HG03066 (cell line): ENCODE measurements around the gene HMGN3.

Source experiments
- ATAC-seq: cut with Tn5 transposase; IDR thresholded peaks from one replicate; pipeline ENCODE4 v1.9.1; 2021; ENCODE audit warnings: low read depth; ENCODE audit not compliant: unreplicated experiment

HMGN3 gene

DNA sequence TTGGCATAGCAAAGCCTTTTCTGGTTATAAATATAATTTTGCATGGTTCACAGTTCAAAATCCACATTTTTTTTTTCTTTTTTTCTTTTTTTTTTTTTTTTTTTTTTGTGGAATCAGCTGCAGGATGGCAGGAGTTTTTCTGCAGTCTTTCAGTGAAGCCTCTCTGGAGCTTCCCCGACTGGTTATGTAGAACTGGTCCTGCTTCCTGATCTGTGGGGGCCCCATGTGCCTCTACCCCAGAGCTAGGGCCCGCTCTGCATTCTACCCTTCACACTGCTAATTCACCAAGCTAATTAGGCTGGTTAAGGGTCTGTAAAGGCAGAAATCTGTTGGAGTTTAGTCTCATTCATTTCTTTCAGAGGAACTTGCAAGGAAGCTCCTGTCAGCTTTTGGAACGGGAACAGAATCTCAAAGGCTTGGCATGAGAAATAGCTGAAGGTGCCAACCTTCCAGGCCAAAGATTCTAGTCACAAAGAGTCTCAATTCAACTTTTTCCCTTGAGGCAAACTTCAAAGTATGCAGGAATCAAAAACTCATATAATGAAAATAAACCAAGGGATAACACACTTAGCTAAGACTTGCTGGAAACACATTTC is 45.5 kb downstream of the HMGN3 start:
- ATAC-seq = no peak

DNA sequence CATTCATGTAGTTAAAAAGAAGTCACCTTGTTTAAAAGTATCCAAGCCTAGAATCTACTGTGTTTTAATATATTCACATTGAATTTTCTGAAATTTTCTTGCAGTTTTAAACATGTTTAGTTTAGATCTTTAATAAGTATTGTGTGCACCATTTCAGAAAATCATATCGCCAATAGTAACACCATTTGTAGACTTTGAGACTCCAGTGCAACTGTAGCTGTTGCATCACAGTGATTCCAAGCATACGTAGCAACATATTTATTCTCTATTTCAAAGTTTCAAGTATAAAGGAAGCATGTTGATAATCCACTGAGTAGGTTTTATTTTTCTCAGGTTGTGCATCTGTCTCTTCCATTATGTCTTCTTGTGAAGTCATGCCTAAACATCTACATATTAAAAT is 46.4 kb downstream of the HMGN3 start:
- ATAC-seq = no peak

DNA sequence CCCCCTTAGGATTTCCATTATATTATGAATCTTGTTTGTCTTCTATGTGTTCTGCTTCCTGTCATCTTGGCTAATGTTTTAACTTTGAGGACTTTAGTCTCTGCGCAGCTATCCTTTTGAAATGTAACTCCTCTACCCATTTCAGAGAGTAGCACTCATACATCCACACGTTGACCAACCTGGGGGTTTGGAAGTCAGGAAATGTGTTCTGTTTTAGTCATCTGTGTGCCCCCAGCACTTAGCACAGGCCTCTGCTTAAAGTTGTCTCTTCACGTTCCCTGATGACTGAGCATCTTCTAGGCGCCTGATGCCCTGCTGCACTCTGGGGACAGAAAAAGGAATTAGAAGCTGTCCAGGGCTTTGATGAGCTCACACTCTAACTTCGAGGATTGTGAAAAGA is 47.9 kb downstream of the HMGN3 start:
- no peak for ATAC-seq

DNA sequence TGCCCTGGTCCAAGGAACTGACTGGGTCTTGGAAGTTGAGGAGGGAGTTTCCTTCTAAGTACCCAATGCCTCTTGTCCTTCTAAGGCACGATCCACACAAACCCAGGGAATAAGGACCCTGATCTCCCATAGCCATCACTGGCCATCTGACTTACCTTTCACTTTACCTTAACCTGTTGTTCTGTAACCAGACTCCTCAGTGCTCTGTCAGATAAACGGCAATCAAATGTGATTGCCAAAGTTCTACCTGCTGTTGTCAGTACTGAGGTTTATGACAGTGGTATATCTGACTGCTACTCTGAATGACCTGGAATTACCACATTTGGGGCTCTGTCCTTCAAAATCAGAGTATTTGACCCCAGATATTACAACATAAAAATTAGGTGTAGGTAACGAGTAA is 49.8 kb downstream of the HMGN3 start:
- ATAC-seq = no peak

DNA sequence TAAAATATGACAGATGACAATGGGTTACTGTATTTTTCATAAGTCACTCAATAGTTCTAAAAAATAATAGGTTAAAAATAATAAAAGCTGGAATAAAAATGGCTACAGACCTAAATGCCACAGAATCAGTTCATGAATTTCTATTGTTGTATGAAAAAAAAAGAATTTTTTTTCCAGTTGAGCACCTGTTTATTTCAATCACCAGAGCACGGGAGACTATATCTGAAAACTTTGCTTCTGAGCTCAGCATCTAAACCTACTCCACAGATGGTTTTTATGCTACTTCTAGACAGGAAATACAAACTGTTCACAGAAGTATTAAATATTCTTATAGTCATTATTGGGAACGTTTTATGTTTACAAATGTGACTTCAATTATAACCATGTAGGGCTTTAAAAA is 50.4 kb downstream of the HMGN3 start:
- no peak for ATAC-seq

DNA sequence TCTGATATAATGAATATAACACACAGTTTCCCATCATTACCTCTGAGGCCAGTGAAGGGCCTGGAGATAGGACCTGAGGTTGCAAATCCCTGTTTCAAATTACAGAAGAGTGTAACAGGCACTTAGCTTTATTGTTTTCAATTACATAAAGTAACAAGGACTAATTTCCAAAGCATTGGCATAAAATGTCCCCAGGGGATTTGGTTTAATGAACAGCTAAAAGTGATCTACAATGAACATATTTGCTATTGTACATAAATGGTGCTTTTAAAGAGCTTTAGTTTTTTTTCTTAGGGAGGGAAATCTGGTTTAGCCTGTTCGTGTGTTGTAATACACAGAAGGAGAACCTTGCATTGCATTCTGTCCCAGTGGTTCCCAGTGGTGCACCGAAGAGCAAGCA is 54.4 kb downstream of the HMGN3 start:
- ATAC-seq = no peak

DNA sequence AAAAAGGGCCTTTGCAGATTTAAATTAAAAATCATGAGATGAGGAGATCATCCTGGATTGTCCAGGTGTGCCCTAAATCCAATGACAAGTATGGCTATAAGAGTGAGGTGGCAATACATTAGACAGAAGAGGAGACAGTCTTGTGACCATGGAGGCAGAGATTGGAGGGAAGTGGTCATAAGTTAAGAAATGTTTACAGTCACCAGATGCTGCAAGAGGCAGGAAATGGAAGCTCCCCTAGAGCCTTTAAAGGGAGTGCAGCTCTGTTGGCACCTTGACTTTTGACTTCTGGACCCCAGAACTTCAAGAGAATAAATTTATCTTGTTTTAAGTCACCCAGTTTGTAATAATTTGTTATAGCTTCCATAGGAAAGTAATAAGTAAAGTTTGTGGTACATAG is 61.1 kb downstream of the HMGN3 start:
- ATAC-seq = no peak

DNA sequence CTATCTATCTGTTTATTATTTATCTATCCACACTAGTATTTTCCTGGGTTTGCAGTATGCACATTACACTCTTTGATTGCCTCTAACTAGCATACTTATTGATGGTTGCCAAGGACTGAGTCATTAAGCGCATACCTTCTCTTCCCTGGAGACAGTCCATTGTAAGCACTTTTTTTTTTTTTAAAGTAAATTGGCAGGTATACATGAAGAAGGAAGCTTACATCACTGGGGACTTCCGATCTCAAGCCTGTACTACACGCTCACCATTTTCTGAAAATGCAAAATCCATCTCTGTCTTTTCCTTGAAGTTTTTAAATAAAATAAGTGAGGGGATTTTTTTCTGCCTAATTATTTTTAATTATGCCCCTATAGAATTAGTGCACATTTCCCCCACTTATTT is 63.5 kb downstream of the HMGN3 start:
- no peak for ATAC-seq

DNA sequence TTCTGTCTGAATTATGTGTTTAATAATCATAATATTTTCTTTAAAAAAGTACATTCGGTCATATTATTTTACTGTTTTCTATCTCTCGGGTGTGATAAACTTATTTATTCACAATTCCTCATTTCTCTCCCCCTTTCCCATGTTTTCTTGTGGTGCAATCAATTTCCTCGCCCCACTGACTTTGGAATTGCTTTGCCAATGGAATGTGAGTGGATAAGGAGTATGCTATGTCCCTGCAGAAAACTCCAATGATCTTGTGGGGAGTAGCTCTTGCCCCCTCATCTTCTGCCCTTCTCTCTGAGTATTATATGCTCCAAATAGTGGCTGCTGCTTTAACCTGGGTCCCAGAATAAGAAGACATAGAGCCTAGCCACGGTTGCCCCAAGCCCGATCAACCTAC is 64.1 kb downstream of the HMGN3 start:
- ATAC-seq = no peak

DNA sequence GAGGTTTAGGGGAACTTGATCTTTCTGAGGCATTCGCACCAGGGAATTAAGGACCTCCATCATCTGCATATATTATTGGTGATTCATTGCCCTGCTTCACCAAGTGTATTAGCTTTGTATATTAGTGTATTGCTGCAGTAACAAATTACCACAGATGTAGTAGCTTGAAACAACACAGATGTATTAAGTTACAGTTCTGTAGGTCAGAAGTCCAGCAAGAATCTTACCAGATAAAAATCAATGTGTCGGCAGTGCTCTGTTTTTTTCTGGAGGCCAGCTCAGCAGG is 65.8 kb downstream of the HMGN3 start:
- ATAC-seq = no peak

DNA sequence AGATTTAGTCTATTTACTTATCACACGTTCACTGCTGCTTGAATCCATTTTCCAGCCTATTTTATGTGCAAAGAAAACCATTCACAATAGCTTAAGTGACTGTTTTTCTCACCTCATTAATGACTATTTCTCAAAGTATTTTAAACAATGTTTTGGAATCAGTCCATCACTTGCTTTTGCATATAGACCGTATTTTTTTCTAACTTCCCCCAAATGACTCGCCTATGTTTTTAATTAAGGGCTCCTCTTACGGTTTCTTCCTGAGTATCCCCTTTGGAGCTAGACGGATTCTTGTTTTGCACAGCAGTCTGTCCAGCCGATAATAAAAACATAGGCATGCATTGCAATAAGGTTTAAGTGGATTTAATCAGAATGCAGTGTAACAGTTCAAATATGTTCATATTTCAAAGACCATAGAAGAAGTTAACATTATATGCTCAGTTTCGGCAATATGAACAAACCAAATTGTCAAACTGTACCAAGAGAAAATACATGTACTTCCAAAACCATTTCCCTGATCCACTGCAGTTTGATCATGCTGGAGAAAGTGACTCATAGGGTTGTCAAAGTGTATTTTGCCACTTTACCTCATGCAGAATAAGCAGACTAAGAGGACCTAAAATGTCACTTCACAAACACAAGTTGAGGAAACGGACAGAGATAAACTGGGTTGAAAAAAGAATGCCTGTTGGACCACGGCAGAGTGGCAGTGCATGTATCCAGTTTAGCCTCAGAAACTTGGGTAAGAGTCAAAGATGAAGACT is 66.4 kb downstream of the HMGN3 start:
- ATAC-seq = no peak

DNA sequence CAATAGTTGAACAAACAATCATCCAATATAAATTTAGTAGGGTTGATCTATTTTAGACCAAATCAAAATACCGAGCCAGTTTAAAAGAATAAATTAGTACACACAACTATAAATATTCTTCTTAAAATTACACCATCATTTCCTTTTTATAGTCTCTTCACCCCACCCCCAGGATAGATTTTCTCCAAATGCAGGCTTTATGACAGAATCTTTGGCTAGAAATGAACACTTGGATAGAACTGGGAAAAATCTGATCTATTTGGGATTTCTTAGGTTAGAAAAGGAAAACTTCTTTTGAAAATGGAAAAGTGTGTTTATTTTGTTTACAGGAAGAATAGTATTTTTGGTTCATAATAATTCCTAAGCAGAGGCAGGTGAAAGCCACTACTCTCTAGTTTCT is 74.6 kb downstream of the HMGN3 start:
- ATAC-seq = no peak

DNA sequence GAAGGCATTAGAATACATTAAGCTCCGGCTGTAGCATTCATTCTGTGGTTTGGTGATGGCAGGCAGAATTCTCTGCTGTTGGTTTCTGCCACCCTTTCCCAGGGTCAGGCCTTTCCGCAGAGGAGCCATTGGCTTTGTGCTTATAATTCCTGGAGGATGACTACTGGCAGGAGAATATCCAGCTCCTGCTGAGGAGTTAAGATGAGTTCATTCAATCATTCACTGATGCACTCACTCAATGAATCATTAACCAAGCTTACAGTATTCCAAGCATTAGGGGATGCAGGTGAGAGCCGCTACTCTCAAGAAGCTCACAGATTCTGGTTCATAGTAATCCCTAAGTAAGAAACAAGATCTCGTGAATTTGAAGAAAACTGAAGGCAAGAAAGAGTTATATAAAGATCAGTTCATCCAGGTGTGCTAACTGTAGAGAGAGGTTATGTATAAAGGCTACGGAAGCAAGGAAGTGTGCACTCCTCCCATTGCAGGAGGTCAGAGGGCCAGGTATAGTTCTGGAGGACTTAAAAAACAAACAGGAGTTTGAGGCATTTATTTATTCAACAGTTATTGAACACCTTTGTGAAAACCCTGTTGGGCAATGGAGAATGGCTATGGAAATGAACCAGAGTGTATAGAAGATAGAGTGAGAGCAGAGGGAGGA is 75.5 kb downstream of the HMGN3 start:
- no peak for ATAC-seq

DNA sequence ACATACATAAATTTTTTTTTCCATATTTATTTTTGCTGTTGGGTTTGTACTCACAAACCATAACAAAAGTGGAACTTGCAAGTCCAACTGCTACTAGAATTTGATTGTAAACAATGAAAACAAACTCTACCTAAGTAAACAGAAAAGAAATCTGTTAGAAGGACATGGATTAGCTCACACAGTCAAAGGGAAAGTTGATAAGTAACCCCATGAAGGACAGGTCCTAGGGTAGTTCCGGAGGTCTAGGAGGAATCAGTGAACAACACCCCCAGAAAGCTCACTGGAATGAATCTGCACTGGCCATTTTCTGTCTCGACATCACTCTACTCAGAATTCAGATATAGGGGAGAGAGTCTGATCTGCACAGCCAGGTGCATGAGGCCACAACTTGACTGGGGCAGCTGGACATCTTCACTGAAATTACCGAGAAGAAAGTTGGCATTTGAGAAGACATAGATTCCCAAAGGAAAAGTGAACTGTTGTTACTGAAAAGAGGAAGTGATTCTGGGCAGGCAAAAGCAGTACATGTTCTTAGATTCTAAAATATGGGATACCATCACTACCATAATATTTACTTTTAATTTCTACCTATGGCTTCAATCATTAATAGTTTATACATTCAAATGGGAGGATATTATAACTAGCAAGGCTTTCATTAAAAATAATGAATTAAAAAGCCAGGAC is 76.4 kb downstream of the HMGN3 start:
- ATAC-seq = no peak

DNA sequence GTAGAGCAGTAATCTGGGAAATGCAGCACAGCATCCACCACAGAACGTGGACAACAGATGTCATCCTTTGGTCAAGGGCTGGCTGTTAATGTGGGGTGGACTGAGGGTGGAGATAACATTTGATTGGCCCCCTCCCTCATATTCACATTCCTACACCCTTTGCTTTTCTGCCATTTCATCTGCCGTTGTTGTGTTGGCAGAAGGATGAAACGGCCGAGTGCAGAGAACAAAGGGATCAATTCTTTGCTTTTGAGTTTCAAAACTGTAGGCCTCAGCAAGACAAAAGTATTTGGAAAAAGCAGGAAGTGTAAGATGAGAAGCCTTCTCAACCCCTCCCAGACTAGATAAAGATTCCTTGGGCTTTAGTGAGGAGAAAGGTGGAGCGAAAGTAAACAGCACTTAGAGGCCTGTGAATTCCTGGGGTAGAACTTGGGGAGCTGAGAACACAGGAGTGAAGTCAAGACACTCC is 82.2 kb downstream of the HMGN3 start:
- no peak for ATAC-seq
